GM18909 (cell line): ENCODE measurements around the gene PICALM.

Experiments
- ATAC-seq: cut with Tn5 transposase; IDR thresholded peaks from one replicate; pipeline ENCODE4 v1.9.1; 2021; ENCODE audit warnings: mild to moderate bottlenecking; ENCODE audit not compliant: unreplicated experiment, poor library complexity

The PICALM gene

DNA sequence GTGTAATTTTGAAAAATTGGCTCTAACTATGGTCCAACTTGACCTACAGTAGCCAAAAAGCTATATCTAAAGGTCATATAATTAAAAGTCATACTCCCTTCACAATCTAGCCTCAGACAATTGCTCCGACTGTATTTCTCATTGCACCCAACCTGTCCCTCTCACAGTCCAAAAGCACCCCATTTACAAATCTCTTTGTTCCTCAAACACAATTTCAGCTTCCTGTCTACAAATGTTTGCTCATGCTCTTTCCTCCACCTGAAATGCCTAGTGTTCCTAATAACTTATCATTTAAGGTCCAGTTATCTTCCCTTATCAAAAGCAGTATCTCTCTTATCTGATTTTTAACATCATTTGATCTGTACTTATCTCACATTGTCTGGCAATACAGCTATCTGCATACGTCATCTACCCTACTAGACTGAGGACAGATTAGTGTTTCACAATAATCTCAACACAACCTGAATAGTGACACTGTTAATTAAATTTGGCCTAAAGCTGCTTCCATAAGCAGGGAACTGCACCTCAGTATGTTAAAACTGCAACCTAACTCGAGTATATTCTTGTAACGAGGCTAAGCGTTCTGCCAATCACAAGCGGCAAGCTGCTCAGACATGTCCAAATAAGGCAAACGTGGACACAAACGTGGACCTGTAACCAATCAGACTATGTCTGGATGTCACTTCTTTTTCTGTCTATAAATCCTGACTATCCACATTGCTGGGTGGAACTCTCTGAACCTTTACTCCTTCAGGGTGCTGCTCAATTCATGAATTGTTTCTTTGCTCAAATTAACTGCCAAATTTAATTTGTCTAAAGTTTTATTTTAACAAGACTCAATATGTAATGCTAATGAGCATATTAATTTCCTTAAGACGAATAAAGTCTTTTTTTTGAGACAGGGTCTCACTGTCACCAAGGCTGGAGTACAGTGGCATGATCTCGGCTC lies 15.9 kb downstream of the PICALM start:
- no peak for ATAC-seq

DNA sequence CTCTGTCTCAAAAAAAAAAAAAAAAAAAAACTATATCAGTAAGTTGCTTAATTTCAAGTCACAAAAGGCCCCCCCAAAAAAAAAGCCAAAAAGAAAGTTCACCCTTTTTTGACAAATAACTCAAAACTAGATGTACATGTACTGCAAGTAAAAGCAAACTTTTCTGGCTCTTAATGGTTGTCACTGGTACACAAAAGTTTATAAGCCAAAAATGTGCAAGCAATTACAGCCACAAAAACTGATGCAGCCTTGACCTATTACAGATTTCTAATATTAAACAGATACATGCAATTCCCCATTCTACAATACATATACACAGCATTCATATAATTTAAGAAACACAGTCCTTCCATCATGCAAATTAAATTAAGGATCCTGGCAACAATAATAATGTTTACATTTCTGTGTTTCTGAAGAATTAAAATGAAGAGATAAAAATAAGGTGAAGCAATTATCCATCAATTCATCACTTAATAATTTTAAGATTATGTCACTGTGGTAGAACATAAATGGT lies 18.6 kb downstream of the PICALM start:
- ATAC-seq, result no peak

DNA sequence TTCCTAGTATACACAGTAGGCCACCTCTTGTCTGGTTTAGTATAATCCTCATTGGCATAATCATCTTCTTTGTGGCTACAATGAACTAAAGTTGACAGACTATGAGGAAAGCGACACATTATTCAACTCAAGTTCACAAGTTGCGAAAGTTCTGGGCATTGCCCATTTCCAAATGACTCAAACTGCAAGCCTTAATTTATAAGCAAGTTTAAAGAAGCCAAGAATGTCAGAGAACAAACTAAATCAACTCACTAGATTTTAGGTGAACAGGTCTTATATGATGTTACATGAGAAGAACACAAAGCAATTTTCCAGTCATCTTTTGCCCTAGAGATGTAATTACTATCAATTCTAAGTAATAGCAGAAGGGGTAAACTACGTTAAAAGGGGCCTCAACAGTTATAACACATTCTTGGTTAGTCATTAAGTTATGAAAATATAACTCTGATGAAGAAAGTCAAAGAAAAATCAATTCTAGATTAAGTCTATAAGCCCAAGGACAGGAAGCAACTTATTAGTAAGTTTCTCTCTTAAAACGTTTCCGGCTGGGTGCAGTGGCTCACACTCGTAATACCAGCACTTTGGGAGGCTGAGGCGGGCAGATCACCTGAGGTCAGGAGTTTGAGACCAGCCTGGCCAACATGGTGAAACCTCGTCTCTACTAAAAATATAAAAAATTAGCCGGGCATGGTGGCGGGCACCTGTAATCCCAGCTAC lies 21.5 kb downstream of the PICALM start:
- peak; percentile 50 for ATAC-seq

DNA sequence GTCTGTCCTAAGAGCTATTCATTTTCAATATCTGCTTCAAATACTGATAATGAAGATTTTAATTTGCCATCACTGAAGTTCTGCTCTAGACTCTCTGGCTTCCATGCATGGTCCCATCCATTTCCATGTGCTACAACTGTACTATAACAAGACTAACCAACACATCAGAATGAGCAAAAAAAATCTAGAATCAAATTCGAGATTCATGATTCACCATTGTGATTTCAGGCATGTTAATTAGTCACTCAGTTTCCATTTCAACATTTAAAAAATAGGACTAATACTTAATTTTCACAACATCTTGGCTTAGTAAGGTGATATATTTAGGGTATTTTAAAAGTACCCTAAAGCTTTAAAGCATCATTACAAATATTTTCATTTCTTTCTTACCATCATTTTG lies 22.8 kb downstream of the PICALM start:
- ATAC-seq, result no peak

DNA sequence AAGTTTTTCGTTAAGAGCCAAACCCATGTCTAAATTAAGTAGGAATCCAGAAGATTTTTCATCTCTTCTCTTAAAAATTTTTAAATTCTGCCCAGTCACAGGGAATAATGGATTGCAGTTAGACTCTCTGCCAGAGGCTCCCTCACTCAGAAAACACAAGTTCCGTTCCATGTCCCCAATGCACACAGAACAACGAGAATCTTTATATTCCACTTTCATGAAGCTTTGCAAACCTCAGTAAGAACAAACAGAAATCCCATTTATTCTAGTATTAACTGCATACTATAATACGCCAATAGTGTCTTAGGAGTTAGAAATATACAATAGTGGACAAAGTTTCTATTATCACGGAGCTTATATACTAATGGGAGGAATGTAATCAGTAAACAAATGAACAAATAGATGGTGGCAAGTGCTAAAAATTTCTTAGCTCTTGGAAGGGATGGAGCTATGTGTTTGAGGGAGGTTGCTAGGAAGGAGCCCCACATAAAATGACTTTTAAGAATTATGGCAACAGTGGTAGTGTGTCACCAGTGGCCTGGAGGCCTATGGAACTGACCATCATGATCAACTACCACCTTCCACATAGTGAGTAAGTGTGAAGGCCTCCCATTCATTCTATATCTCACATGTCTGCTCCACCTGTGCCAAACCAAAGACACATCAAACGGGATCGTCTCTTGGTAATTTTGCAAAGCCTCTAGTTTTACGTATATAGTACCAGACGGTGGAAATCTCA lies 24.9 kb downstream of the PICALM start:
- no peak for ATAC-seq

DNA sequence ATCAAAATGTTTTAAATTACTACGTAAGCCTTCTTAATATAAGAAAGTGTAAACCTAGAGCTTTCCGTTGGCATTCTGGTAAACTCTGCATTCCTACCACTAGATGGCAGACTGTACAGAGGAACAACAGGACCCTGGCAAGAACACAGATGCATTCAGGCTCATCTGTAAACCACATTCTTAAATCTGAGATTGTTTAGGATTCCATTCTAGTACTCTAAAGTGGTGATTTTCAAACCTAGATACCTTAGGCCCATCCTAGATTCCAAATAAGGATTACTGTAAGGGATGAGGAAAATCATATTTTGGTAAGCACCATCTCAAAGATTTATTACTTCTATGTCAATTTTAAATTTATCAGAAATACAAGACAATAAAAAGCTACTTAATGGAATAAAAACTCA lies 26.9 kb downstream of the PICALM start:
- peak; percentile 68 for ATAC-seq

DNA sequence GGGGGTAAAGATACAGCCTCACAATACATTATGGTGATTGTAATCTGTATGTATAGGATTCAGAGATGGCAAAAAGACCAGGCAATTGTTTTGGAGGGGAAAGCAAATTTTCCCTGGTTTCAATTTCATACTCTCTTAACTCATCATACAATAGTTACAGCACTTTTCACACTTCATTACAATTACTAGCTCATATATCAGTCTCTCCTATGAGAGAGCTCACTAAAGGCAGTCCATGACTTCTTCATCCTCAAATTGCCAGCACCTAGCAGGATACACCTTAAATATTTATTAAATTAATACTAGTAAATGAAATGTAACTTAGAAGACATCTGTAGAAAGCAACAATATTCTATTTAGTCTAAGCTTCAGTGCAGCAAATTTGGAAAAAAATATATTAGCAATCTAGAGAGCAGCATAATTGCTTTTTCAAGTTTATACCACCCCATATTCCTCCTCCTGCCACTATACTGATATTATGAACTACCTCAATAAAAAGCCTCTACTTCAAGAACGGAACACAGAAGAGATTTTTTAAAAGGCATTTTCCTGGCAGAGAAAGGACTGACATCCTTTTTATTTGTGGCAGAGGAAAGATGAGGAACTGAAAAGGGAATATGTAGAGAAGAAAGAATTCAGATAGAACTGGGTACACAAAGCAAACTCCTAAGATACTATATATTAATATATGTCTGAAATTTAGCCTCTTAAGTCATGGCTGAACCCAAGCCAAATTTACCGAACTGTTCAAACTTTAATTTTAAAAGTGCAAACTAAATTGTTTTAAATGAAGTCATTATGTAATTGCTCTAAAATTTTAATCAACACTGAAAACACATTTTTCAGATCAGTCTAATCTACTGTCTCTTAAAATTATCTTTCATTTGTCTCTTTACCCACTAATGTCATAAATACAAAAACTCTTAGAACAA lies 27.7 kb downstream of the PICALM start:
- no peak for ATAC-seq

DNA sequence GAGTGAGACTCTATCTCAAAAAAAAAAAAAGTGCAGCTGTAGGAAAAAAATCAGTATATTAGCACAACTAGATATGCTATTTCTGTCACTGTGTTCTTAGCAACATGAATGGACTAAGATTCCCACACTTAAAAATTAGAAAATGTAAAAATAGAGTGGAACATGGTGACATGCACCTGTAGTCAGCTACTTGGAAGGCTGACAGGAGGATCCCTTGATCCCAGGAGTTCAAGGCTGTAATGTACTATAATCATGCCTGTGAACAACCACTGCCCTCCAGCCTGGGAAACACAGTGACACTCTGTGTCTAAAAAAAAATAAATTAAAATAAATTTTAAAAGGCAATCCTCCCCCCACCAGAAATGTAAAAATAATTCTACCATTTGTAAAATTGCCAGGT lies 29.8 kb downstream of the PICALM start:
- ATAC-seq, result no peak

DNA sequence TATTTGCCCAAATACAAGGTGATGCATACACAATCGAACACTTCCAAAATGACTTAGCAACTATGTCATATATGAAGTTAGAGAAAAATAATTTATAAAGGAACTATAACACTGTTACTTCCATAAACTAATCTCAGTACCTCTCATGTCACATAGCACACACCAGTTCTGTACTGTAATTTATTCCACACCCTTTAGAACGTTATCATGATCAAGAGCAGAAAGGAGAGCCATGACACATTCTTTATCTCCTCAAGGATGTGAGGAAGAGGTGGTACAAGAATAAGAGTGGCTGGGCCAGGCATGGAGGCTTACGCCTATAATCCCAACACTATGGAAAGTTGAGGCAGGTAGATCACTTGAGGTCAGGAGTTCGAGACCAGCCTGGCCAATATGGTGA lies 31.1 kb downstream of the PICALM start:
- ATAC-seq, result no peak

DNA sequence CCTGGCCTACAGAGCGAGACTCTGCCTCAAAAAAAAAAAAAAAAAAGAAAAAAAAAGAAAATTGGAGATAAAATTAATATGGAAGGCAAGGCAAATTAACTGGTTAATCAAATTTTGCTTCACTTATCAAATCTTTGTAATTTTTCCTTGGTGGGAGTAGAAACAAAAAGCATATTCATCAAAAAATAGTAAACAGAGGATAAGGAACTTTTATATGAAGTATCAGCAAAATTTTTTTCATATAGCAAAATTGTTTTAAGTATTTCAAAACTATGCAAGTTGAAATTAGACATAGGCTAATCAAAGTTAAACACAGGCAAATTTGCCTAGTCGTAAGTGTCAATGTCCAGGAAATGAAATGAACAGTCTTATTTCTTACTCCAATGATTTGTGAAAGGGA lies 33.0 kb downstream of the PICALM start:
- no peak for ATAC-seq

DNA sequence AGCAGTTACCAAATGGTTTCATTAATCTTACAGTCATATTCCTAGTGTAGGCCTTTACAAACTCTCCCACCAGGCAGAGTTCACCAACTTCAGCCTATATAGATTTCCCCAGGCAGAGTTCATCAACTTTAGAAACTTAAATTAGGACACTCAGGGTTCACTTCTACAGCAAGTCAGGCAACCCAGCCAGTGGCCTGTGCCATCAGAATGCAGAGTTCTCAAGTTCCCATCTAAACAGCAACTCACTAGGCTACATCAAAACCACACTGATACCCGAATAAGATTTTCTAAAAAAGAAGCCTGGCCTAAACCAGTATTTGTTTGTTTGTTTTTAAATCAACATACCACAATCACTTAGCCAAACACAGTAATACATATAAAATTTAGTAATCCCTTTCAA lies 33.7 kb downstream of the PICALM start:
- ATAC-seq, result no peak

DNA sequence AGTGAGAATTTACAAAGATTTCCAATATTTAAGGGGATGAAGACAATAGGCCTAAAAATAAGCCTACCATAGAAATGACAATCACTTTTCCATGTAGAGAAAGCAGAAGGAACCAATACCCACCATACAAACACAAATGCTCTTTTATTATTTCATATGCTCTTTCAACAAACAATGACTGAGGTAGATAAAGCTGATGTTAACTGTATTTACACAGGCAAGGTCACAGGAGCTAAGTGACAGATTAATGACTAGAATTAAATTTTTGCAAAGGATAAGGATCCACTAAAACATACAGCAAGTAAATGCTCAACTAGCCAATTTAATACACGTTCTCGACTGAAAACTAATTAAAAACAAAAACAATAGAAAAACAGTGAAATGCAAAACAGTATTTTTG lies 34.2 kb downstream of the PICALM start:
- ATAC-seq, result no peak

DNA sequence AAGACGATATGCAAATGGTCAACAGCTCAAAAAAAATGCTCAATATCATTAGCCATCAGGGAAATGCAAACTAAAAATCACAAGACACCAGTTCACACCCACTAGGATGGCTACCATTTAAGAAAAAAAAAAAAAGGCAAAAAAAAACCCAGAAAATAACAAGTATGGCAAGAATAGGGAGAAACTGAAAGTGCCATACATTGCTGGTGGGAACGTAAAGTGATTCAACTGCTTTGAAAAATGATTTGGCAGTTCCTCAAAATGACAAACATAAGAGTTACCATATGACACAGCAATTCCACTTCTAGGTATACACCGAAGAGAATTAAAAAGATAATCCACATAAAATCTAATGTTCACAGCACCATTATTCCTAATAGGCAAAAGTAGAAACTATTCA lies 47.5 kb downstream of the PICALM start:
- ATAC-seq, result no peak

DNA sequence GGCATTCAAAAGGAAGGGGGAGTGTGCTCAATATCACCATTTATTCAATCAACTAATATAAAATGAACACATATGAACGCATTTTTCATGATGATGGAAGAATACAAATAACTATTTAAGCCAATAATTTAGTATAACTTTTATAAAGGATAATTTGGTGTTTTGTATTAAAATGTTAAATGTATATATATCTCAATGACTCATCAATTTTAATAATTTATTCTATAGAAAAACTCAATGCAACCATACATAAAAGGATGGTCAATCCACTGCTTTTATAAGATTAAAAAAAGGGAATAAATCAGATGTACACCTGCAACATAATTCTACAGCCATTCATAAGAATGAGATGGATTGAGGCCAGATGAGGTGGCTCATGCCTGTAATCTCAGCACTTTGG lies 50.6 kb downstream of the PICALM start:
- no peak for ATAC-seq

DNA sequence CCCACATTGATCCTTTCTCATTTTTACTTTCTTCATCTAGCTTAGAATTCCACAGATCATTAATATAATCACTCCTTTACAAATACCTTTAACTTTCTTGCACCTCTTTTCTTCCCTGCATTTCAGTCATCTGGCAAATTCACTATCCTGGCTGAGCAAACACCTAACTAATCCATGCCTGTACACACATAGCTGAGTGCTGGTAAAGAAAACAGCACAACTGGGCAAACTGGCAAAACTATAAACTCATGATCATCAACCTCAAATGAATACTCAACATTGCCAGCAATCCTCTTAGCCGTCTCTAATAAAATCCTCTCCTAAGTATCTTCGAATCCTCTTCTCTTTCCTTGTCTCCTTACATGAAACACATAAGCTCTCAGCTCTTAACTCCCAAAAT lies 52.4 kb downstream of the PICALM start:
- no peak for ATAC-seq

DNA sequence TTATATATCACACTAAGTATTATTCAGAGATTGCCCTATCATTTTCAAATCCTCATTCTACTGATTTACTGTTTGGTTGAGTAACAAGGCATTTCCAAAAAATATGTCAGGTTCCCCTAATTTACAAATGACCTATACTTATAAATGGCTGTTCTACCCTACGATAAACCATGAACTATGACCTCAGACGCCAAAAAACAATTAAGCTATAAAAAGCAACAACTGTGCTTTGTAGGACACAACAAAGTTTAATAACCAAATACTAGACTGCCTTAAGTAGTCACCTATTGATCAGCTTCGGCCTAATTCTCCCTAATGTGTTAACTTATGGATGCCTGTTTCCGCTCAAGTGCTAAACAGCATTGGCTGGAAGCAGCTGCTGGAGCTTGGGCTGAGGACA lies 53.2 kb downstream of the PICALM start:
- no peak for ATAC-seq

DNA sequence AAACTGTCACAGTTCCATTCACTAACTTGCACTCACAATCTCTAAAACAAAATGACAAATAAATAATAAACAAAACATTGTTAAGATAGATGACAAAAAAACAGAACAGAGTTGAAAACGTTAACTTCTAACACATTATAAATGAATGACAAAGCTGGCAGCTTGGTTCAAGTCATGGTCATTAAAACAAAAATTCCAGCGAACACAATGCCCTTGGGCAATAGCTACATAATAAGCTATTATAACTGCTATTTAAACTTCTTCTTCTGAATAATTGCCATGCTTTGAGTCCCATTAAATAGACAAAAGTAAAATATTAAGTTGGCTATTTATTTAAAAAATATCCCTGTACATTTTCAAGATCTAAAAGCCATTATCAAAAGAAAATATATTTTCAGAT lies 54.7 kb downstream of the PICALM start:
- ATAC-seq, result no peak

DNA sequence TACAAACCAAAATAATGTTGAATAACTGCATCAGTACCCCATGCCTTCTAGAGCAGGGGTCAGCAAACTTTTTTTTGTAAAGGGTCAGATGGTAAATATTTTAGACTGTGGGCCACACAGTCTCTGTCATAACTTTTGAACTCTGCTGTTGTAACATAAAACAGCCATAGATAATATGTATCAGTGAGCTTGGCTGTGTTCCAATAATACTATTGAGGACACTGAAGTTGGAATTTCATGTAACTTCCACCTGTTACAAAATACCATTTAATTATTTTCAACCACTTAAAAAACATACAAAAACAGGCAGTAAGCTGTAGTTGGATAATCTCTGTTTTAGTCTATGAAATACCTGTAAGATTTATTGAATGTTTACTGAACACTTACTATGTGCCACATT lies 55.2 kb downstream of the PICALM start:
- no peak for ATAC-seq

DNA sequence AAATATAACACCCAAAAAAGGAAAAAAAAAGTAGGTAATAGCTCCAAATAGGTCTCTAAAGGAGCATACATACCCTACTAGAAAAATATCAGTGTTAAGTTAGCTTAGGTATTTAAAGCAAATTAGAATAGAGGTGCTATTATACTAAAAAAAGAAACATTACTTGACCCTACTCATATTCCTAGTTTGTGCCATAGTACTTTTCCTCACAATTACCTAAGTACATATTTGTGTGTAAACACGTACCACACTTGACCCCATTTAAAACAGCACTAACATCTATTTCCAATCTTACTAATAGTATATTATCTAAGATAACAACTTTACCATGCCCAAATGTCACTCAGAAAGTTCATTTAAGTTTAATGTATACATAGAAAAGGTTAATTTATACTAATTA lies 57.7 kb downstream of the PICALM start:
- ATAC-seq, result no peak

DNA sequence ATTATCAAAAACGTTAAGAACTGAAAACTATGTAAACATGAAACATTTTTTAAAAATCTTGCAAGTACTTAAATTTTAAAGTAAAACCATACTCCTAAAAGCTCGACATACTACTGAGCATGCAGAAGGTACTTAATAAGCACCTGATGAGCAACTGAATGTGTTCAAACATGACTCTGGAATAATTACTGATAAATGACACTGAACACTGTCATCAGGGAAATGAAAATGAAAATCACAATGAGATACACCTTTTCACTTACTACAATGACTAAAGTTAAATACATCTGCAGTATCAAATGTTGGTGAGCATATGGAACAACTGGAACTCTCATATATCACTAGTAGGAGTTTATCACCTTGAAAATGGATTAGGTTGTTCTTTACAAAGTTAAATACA lies 65.2 kb downstream of the PICALM start:
- no peak for ATAC-seq
